Mesothelial cell of epicardium (in vitro differentiated cells): ENCODE data around the gene KCNQ5. TPM values are rescaled to one million over a fixed set of nuclear protein-coding genes. Genes with fewer than 3 reads are reported as not detected.

Experiments
- DNase-seq, 2 experiments: peaks; one replicate each; pipeline ENCODE4 v3.0.0; 2021; ENCODE audit warnings: low spot score in 2 of 2; ENCODE audit not compliant: unreplicated experiment in 2 of 2
- H3K27ac Mint-ChIP-seq: 2 replicates; pipeline ENCODE4 v1.8.0; 2021; ENCODE audit warnings: mixed read lengths
- H3K27me3 Mint-ChIP-seq: 2 replicates; pipeline ENCODE4 v1.8.0; 2021; ENCODE audit warnings: low read depth, mixed read lengths
- H3K36me3 Mint-ChIP-seq: 2 replicates; pipeline ENCODE4 v1.8.0; 2021; ENCODE audit warnings: mixed read lengths
- H3K4me1 Mint-ChIP-seq: 2 replicates; pipeline ENCODE4 v1.8.0; 2021; ENCODE audit warnings: mixed read lengths
- H3K4me3 Mint-ChIP-seq: 2 replicates; pipeline ENCODE4 v1.8.0; 2021; ENCODE audit warnings: mild to moderate bottlenecking, moderate library complexity, mixed read lengths
- H3K9me3 Mint-ChIP-seq: 2 replicates; pipeline ENCODE4 v1.8.0; 2021; ENCODE audit warnings: mixed read lengths
- CTCF ChIP-seq: fragments of 200-600 bp; sonication (generic); IDR thresholded peaks from one replicate; pipeline ENCODE4 v1.5.0; 2021; ENCODE audit warnings: antibody characterized with exemption; ENCODE audit not compliant: unreplicated experiment
- total RNA-seq: library from RNA; stranded (reverse); gene quantifications from 3 replicates; pipeline ENCODE4 v1.2.1, GENCODE V29; 2021

The KCNQ5 gene
- total RNA-seq, 1 donor from 2014 or later = 4.8 TPM

- no peak for TF ChIP-seq CTCF
- H3K36me3 Mint-ChIP-seq = no peaks in the 10 kb centered on the region
- no peak for DNase-seq
- H3K9me3 Mint-ChIP-seq = peaks cover 7% of the 10 kb centered on the region
- H3K27me3 Mint-ChIP-seq = no peaks in the 10 kb centered on the region
- no peak overlapping the region for H3K27ac Mint-ChIP-seq
- H3K4me3 Mint-ChIP-seq = no peak overlapping the region
- peaks cover 13% of the 10 kb centered on the region for H3K4me1 Mint-ChIP-seq
Observed at GRCh38 chr6:72873433-72873832, 251.6 kb downstream of the KCNQ5 start.

- Mint-ChIP-seq H3K4me3 (no peak overlapping the region), H3K27ac (no peak overlapping the region), H3K9me3 (peaks cover 15% of the 10 kb centered on the region), H3K27me3 (no peaks in the 10 kb centered on the region), H3K36me3 (no peaks in the 10 kb centered on the region), H3K4me1 (peaks cover 13% of the 10 kb centered on the region)
- no peak for DNase-seq
- TF ChIP-seq CTCF = no peak
Observed at GRCh38 chr6:72876256-72876655, 254.4 kb downstream of the KCNQ5 start.

DNA sequence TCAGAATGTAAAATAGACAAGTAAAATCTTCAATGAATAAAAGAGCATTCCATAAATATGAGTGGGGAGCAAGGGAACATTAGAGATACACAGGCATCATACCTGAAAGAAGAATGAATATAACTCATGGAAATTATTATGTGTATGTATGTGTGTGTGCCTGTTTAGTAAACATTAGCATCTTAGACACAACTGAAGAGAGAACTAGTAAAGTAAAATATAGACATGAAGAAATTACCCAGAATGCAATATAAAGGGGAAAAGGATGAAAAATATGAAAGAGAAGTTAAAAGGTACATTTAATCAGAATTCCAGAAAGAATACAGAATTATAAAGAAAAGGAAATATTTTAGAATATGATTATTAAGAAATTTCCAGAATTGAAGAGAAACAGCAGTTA lies 264.3 kb downstream of the KCNQ5 start:
- no peak overlapping the region for H3K27ac Mint-ChIP-seq
- TF ChIP-seq CTCF = no peak
- H3K27me3 Mint-ChIP-seq = no peaks in the 10 kb centered on the region
- no peak for DNase-seq
- H3K4me1 Mint-ChIP-seq = peaks cover 4% of the 10 kb centered on the region
- peaks cover 10% of the 10 kb centered on the region for H3K36me3 Mint-ChIP-seq
- H3K9me3 Mint-ChIP-seq = peaks cover 24% of the 10 kb centered on the region
- no peak overlapping the region for H3K4me3 Mint-ChIP-seq

DNA sequence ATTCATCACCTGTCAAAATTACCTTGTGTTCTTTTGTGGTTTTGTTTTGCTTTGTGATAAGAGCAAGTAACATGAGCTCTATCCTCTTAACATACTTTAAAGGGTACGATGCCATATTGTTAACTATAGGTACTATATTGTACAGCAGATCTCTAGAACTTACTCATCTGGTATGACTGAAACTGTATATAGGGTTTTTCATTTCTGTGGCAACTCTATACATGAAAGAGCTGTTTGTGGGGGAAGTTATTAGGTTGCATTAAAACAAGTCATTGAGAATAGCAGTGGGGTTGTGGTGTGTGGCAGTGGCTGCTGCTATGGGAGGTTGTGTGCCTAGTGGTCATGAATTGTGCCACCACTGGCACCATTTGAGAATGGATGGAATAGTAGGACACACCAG lies 268.4 kb downstream of the KCNQ5 start:
- TF ChIP-seq CTCF = no peak
- no peak overlapping the region for H3K27ac Mint-ChIP-seq
- no peak for DNase-seq

DNA sequence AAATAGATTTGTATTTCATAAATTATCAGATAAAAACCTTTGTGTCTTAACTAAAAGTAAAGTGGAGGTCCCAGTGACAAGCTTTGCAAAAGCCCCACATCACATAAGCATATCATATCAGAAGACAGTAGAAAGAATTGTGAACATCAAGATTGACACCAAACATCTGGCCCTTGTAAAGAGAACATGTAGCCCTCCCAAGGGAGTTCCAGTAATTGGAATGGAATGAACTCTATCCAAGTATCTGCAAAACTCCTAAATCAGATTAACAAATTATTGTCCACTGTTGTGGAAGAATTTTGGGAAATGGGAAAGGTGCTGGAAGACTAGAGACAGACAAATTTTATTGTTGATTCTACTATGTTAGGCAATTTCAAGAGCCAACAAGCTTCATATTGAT lies 268.8 kb downstream of the KCNQ5 start:
- Mint-ChIP-seq H3K4me1 (peaks cover 10% of the 10 kb centered on the region), H3K36me3 (peaks cover 7% of the 10 kb centered on the region), H3K27me3 (no peaks in the 10 kb centered on the region), H3K4me3 (no peak overlapping the region), H3K9me3 (peaks cover 21% of the 10 kb centered on the region), H3K27ac (no peak overlapping the region)
- no peak for DNase-seq
- TF ChIP-seq CTCF = no peak

More for the DNA sequence above, 268.4 kb downstream of the KCNQ5 start:
- peaks cover 10% of the 10 kb centered on the region for H3K4me1 Mint-ChIP-seq
- H3K36me3 Mint-ChIP-seq = peaks cover 10% of the 10 kb centered on the region
- peaks cover 24% of the 10 kb centered on the region for H3K9me3 Mint-ChIP-seq
- no peaks in the 10 kb centered on the region for H3K27me3 Mint-ChIP-seq
- no peak overlapping the region for H3K4me3 Mint-ChIP-seq

GRCh38 chr6:72892901-72893300 lies 271.0 kb downstream of the KCNQ5 start:
- Mint-ChIP-seq H3K27me3 (no peaks in the 10 kb centered on the region), H3K4me3 (no peak overlapping the region), H3K27ac (no peak overlapping the region), H3K4me1 (peaks cover 10% of the 10 kb centered on the region), H3K36me3 (peaks cover 6% of the 10 kb centered on the region), H3K9me3 (peaks cover 14% of the 10 kb centered on the region)
- no peak for TF ChIP-seq CTCF
- DNase-seq = no peak
